OCI-M2 (cell line): Measurements from ENCODE around the gene MB21D2.

Experiments used
- DNase-seq: peaks from one replicate; lab custom pipeline; 2025; ENCODE audit not compliant: unreplicated experiment; lab: John Stamatoyannopoulos, UW

The MB21D2 gene

DNA sequence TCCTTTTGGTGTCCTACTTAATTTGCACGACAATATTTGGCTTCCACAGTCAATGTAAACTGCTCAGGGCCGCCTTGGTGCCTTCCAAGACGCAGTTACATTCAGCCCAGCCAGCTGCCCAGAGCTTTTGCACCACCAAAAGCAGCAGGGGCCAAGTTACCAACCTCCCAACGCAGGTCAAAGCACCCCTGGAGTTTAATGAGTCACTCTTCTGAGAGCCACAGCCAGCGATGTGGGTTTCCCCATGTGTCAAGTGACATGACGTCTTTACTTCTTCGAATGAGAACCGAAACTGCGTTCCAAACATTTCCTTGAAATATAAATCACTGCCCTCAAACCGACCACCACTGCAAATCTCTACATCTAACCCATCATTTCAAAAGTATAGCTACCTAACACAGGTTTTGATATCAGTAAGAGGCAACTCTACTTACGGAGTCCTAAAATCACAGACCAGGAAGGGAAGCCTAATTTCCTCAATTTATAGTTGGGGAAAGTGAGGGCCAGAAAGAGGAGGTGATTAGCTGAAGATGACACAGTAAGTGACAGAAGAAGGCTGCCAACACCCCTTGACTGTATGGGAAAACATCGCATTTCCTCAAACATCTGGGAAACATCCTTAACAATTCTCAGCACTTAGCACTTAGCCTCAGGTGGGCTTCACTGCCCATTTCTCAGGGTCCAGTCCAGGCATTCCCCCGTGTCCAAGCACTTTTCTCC lies 24.5 kb downstream of the MB21D2 start:
- no peak for DNase-seq

DNA sequence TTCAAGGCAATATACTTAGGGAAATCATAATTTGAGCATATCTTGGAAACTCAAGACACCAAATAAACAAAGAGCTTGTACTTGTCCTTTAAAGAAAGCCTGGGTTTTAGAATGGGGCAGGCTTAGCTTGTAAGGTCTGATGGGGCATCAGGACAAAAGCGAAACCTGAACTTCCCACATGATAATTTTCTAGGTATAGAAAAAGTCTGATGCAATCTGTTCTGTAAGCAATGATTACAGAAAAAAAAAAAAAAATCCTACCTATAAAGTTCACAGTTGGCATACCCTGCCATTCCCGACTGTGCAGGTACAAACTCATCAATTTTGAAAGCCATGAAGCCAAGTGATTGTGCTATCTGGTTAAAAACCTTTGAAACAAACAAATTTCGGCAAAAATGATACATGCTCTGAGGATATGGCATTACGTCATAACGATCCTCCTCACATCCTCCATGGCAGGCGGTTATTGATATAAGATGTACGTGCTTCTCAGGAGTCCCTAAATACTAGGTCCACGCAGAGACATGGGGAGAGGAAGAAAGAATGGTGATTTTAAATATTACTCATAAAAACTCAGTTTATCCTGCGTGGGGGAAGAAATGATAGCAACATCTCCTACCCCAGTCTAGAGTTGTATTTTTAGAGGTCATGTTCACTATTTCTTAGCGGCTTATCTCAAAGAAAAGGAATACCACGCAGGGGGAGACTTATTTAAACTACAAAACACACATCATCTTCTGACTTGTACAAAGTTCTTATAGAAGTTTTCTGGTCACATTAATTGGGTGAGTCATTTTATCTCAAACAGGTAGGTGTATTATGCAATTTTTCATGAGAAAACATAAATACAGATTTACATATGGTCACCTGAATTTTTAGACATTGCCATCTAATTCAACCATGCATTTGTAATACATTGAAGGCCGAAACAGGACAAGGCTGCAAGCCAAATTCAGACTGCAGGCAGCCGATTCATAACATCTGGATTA lies 27.0 kb downstream of the MB21D2 start:
- DNase-seq: no peak

DNA sequence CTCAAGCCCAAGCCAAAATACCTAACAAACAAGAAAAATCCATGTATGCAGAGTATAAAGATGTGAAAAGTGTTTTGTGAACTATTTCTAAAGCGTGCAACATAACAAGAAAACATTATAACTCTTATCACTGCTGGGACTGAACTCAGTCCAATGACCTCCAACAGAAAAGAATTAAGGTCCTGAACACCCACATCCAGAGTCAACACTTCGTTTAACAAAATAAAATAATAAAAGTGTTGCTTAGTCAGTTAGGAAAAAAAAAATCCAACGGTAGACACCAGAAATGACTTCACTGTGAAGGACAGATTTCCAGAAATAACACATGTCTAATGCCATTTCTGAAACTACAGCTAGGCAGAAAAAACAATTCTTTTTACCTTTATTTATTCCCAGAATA lies 28.0 kb downstream of the MB21D2 start:
- no peak for DNase-seq

DNA sequence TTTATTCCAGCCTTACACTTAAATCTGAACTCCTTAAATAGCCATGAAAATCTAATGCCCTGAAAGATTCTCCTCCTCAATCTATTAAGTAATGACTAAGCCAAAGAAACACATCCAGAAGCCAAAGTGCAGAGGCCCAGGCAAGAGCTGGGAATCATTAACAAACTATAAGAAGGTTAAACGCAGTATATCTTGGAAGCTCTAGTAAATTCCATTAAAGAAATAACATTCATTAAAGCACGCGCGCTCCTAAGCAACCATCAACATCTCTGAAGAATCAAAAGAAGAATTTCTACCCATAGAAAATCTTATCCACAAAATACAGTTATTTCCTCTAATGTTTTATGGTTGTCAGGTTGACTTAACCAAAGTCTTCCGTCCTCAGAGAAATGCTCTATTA lies 29.5 kb downstream of the MB21D2 start:
- no peak for DNase-seq

DNA sequence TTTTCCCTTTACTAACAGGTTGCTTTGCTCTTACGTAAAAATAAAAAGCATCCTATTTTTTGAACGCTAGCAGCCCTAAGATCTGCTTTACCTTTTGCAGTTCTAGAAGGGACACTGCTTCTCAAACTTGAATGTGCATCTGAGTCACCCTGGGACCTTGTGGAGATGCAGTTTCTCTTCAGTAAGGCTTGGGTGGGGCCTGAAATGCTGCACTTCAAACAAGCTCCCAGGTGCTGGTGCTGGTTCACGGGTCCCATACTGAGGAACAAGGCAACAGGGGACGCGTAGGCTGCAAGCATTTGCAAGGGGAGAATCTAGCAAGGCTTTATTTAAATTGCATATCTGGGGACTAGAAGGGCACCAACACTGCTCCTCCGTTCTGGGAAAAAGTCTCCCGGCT lies 30.0 kb downstream of the MB21D2 start:
- no peak for DNase-seq

DNA sequence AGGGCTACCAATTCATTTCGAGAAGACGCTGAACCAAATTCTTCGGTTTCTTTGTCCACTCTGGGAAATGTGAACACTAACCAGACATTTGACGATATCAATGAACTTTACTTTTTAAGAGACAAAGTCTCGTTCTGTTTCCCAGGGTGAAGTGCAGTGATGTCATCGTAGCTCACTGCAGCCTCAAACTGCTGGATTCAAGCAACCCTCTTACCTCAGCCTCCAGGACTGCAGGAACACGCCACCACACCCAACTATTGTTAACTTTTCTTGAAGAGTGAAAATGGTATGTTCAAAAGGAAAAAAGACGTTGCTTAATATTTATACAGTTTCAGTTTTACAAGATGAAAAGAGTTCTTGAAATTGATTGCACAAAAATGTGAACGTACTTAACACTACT lies 30.6 kb downstream of the MB21D2 start:
- DNase-seq: no peak

DNA sequence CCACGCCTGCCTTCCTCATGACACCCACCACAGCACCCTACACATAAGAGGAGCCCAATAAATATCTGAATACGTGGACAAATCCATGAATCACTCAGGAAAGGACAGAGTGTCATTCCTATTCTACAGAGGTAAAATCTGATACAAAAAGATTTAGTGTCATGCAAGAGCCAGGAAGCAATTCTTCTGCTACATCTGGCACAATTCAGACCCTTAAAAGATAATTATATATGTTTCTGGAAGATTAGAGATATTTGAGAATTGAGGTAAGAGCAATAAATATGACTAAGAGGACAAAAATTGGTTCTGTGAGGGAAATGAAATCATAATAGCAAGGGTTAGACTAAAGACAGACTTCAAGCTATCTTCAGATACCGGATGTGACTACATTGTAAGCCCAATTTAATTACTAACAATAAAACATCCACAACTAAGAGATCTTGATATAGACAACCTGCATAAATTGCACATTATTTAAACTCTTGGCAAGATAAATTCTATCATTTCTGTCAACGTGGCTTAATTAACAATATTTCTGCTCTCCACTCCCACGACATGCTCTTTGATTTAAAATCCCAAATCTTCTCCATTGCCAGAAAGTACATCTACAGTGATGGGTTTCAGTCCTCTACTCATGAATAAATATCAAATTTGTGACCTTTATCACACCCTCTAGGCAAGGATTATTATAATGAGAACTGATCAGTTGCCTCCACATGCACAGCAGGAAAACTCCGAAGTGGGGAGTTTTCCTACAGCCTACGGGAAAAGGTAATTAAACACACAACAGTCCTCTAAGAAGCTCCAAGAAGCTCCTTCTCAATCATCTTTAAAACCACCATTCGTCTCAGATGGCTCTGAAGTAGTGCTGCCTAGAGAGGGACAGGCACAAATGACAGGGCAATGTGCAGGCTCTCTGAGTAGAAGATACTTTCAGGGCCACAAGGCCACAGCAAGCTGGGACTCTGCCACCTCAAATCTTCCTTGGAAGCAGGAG lies 32.6 kb downstream of the MB21D2 start:
- DNase-seq: no peak

DNA sequence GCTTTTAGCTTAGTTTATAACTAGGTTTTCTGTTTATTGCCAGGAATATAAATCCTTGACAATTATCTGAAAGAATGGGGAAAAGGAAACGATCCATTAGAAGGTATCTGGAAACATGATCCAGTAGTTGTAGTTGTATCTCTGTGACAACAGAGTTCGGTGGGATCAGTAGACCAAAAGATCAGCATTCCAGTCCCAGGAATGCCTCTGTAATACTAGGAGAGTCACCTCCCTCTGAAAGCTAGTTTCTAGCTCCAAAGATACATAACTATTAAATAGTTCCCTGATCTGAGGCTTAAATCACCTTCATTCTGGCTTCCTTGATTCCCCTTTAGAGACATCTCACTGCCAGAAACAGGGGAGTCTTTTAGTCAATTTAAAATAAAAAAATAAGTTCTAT lies 34.1 kb downstream of the MB21D2 start:
- DNase-seq: no peak

DNA sequence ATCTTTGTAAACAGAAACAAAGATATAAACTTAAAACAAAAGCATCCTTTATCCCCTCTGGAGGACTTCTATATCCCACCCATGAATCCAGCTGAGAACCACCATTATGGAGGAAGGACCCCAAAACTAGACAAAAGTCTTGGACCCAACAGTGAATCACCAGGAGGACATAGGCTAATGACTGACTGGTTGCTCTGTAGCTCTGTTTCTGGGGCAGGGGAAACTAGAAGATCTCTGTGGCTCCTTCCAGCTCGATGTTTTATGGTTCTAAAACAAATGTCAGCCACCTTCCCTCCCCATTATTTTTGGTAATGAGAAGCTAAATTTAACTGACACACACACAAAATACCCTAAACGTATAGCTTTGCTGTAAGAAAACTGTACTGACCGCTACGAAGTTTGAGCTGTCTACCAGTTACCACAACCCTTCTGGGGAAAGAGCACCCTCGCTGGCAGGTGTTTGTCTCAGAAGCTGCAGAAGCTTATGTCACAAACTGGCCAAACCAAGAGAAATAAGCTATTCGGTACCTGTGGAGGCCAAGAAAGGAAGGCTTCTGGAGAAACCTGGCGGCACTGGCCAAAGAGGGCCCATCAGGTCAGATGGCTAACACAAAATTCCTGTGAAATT lies 36.4 kb downstream of the MB21D2 start:
- no peak for DNase-seq

DNA sequence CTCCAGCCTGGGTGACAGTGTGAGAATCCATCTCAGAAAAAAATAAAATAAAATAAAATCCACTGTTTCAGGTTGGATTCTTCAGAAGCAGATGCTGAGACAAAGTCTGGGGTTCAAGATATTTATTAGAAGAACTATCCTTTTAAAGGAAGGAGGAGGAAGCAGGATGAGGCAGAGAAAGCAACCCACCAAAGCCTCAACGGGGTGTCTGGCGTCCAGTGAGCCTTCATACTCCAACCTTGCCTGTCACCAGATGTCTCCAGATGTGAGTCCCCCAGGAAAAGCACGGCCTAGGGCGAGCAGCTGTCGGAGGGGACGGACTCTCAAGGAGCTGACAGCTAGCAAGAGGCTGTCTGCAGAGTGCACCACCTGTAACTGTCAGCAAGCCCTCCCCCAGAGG lies 37.3 kb downstream of the MB21D2 start:
- DNase-seq: no peak

DNA sequence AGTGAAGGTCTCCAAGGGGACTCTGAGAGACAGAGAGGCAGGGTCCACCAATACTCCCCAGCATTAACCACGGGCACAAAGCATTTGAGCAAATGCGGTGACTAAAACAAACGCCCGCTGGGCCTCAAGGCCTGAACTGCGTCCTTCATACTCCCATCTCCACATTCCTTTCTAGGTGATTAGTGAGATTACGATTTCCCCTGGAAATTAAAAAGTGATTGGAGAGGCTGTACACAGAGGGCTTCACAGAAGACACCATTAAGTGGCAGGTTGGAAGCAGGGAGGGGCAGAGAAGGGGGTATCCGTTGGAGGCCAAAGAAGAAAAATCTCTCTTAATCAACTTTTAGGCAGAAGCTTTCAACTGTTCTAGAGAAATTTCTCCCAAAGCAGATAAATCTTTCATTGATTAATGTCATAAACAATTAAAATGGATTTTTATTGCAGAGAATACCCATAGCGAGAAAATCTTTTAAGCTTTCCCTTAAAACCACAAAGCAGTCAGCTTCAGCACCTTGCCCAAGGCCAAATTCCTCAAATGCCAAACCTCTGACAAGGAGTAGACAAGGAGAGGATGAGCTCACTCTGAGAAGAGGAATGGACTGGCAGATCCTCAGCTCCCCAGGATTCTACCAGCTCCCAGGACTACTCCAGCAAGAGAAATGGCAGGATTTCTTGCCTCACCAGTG lies 38.2 kb downstream of the MB21D2 start:
- no peak for DNase-seq

DNA sequence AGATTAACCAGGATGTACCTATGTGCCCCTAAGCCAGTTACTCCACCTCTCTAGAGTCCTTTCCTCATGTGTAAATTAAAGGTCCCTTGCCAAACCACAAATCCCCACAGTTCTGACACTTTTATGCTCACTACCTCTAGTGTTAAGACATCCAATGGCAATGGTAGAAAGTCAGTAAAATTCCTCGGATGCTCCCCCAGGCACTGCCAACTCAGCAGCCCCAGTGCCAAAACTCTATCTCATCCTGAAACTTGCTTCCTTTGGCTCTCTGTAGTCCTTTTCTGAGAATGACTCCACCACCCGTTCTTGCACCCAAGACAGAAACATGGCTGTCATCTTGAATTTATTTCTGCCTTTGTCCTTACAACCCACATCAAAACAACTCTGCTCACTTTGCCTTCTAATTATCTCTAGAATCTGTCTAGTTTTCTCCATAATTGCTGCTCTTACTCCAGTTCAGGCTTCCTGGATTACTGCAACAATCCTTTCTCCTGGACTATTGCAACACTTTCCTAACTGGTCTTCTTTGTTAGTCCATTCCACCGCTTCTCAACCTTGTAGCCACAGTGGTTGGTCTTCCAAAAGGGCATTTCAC lies 41.6 kb downstream of the MB21D2 start:
- DNase-seq: no peak

DNA sequence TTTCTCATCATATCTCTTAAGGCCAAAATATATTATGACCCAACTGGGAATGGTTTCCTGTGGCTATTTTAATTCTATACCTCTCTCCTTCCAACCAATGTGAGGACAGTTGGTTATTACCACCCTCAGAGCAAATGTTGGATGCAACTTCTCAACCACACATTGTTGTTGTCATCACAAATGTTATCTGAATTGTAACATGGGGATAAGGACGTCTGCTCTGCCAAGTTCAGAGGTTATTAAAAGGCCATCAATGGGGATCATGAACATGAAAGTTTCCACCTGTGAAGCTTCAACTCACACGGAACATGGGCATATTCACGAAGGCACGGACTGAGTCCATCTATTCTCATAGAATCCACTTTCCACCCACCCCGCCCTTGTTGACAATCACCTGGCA lies 46.8 kb downstream of the MB21D2 start:
- DNase-seq: no peak

DNA sequence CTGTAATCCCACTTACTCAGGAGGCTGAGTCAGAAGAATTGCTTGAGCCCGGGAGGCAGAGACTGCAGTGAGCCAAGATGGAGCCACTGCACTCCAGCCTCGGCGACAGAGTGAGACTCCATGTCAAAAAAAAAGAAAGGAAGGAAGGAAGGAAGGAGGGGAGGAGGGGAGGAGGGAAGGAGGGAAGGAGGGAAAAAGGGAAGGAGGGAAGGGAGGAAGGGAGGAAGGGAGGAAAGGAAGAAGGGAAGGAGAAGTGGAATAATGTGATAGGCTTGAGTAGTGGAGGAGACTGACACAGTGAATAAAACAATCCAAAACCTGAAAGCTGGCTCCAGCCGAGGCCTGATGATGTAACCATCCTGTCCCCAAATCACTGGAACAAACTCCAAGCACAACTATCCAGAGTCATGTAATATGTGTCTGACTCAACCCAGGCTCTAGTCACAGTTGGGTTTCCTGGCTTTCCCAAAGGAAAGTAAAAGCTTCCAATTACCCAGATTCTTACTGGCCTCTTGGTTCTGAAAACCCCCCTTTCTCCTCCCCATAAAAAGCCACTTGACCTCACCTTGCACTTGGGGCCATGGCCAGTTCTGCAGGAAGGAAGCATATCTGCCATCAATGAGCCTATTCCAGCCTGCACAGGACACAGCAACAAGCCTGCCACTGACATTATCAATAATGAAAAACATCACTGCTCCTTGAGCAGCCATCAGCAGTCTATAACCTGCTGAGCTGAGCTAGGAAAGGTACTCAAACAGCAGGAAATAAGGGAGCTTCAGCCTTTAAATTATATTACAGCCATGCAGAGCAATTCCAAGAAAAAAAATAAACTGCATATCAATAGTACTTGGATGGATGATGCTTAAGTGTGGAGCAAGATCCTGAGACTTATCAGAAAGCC lies 48.3 kb downstream of the MB21D2 start:
- DNase-seq: no peak

DNA sequence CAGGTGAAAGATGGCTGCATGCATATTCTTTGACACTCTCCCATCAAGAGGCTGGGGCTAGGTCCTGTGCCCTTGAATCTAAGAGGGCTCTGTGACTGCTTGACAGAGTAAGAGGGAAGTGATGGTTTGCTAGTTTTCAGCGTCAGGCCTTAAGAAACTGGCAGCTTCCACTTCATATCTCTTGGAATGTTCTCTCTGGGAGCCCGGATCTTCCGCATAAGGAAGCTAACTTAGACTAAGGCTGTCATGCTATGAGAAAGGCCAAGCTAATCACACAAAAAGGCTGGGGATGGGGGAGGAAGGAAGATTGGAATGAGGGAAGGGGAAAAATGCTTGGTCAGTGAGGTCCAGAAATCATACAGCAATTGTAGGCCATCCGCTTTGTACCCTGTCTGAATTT lies 50.0 kb downstream of the MB21D2 start:
- no peak for DNase-seq

DNA sequence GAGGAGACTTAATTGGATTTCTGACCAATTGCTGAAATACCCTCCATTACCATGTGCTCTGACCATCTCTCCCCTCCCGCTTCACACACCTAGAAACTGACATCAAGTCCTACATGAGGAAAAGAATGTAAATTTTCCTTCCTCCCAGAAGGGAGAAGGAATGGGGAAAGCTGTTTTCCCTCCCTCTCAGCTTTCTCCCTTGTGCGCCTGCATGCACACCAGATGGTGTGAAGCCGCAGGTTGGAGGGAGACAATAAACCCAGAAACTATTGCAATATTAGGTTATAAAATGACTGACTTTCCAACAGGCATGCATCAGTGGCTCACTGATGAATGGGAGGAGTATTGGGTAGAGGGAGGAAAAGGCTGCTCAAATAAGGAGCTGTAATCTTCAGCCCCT lies 50.9 kb downstream of the MB21D2 start:
- no peak for DNase-seq

DNA sequence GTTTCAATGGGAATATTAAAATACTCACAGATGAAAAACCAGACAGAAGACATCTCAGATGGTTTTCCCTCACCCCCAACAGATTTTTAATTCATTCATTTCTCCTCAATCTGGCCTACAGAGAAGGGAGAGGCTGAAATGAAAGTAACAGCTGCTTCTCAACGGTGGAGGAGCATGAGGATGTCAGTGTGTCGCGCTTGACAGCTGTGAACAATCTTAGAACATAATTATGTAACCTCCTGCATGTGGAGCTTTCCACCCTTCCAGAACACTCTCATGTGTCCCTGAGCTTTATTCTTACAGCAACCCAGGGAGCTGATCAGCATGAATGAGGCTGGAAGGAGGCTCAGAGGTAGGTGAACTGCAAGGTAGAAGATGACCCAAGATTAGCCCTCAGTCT lies 52.7 kb downstream of the MB21D2 start:
- DNase-seq: no peak

DNA sequence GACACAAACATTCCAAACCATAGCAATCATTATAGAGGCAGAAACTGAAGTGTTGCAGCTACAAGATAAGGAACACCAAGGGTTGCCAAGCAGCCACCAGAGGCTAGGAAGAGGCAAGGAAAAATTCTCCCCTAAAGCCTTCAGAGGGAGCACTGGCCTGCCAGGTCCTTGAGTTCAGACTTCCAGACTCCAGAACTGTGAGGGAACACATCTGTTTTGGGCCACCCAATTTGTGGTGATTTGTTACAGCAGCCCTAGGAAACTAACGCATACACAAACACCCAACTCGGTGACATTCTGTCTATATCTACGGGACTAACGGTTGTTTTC lies 54.6 kb downstream of the MB21D2 start:
- no peak for DNase-seq
